Esophagus muscularis mucosa (tissue), 4 donors: ENCODE measurements around the gene OTULINL.

Source experiments
- EP300 ChIP-seq: sonication (generic); formaldehyde crosslinking; IDR thresholded peaks from one replicate; pipeline ENCODE4 v1.6.1; 2017; ENCODE audit warnings: antibody characterized with exemption
- POLR2A ChIP-seq: fragments of 450-650 bp; IDR thresholded peaks from one replicate; pipeline ENCODE4 v1.6.1; 2017; ENCODE audit warnings: antibody characterized with exemption, moderate library complexity, mild to moderate bottlenecking, low read depth
- POLR2AphosphoS5 ChIP-seq, 2 donors: sonication (generic); formaldehyde crosslinking; IDR thresholded peaks; one replicate each; pipeline ENCODE4 v1.6.1; 2017; ENCODE audit warnings: antibody characterized with exemption in 2 of 2
- TF ChIP-seq, protein P1 (sequence below), 3 experiments: fragments of 200-600 bp in 2 of 3; fragments of 450-650 bp in 1 of 3; sonication (generic) in 2 of 3; IDR thresholded peaks; one replicate each; pipeline ENCODE4 v1.5.1; 2017 to 2019; ENCODE audit warnings: antibody characterized with exemption in 3 of 3, mild to moderate bottlenecking in 2 of 3, moderate library complexity in 1 of 3

DNA sequence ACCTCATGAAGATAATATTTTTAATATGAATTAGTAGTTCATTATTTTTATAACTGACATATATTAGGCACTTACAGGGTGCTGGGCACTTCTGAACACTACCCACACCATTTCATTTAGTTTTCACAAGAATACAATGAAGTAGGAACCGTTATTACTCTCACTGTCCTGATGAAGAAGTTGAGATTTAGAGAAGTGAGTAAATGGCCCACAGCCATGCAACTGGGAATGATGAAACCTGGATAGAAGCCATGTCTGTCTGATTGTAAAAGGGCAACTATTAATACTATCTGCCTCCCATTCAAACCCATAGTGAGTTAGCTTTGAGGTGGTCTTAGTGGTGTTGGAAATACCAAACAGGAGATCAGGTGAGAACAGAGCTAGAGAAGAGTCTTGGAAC lies 29.6 kb upstream of the OTULINL start:
- TF ChIP-seq POLR2A = no peak
- TF ChIP-seq, protein P1, sequence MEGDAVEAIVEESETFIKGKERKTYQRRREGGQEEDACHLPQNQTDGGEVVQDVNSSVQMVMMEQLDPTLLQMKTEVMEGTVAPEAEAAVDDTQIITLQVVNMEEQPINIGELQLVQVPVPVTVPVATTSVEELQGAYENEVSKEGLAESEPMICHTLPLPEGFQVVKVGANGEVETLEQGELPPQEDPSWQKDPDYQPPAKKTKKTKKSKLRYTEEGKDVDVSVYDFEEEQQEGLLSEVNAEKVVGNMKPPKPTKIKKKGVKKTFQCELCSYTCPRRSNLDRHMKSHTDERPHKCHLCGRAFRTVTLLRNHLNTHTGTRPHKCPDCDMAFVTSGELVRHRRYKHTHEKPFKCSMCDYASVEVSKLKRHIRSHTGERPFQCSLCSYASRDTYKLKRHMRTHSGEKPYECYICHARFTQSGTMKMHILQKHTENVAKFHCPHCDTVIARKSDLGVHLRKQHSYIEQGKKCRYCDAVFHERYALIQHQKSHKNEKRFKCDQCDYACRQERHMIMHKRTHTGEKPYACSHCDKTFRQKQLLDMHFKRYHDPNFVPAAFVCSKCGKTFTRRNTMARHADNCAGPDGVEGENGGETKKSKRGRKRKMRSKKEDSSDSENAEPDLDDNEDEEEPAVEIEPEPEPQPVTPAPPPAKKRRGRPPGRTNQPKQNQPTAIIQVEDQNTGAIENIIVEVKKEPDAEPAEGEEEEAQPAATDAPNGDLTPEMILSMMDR (IDR thresholded peaks at IDR 0.05) = no peak
- no peak for TF ChIP-seq POLR2AphosphoS5 (IDR thresholded peaks at IDR 0.05)
- no peak for TF ChIP-seq EP300
